Karpas-422 (cell line): ENCODE measurements around the gene LENEP. TPM values are rescaled to one million over a fixed set of nuclear protein-coding genes. Genes with fewer than 3 reads are reported as not detected.

Source experiments
- DNase-seq: peaks from one replicate; pipeline ENCODE4 v3.0.0-alpha.2; 2015
- H2AFZ ChIP-seq: fragments of 200-600 bp; sonication (generic); 2 replicates; pipeline ENCODE4 v1.6.1; 2014; ENCODE audit warnings: antibody characterized with exemption, low read length, mixed read lengths
- H3K27ac ChIP-seq: fragments of 200-600 bp; sonication (generic); 2 replicates; pipeline ENCODE4 v1.5.1; 2014; ENCODE audit warnings: mild to moderate bottlenecking, low read length, moderate library complexity
- H3K27me3 ChIP-seq: fragments of 200-600 bp; sonication (generic); 2 replicates; pipeline ENCODE4 v1.6.1; 2014; ENCODE audit warnings: low read length, mixed read lengths
- H3K36me3 ChIP-seq: fragments of 200-600 bp; sonication (generic); 2 replicates; pipeline ENCODE4 v1.6.1; 2014; ENCODE audit warnings: low read length, mixed read lengths; ENCODE audit not compliant: insufficient read depth
- H3K4me1 ChIP-seq: fragments of 200-600 bp; sonication (generic); 2 replicates; pipeline ENCODE4 v1.6.1; 2014; ENCODE audit warnings: mild to moderate bottlenecking, low read length, mixed read lengths
- H3K4me2 ChIP-seq: fragments of 200-600 bp; sonication (generic); 2 replicates; pipeline ENCODE4 v1.6.1; 2014; ENCODE audit warnings: low read length, low read depth, mild to moderate bottlenecking; ENCODE audit not compliant: poor library complexity, severe bottlenecking
- H3K4me3 ChIP-seq: fragments of 200-600 bp; sonication (generic); 2 replicates; pipeline ENCODE4 v1.5.1; 2014; ENCODE audit warnings: mild to moderate bottlenecking, antibody characterized with exemption, low read length, mixed read lengths
- H3K79me2 ChIP-seq: fragments of 200-600 bp; sonication (generic); 2 replicates; pipeline ENCODE4 v1.6.1; 2014; ENCODE audit warnings: mild to moderate bottlenecking, low read length, mixed read lengths
- H3K9ac ChIP-seq: fragments of 200-600 bp; sonication (generic); 2 replicates; pipeline ENCODE4 v1.6.0; 2014; ENCODE audit warnings: low read length
- H3K9me2 ChIP-seq: fragments of 200-600 bp; sonication (generic), shearing (Covaris generic); replicated peaks from 2 replicates; pipeline ENCODE4 v1.6.0; 2014; ENCODE audit warnings: mild to moderate bottlenecking, low read length, moderate library complexity; ENCODE audit not compliant: insufficient read depth
- H3K9me3 ChIP-seq: fragments of 300-700, 200-600 bp; sonication (generic); 2 replicates; pipeline ENCODE4 v1.6.1; 2014; ENCODE audit warnings: low read length, mixed read lengths
- H4K20me1 ChIP-seq: fragments of 200-600 bp; sonication (generic); 2 replicates; pipeline ENCODE4 v1.6.1; 2014; ENCODE audit warnings: mild to moderate bottlenecking, antibody characterized with exemption, low read length, low read depth; ENCODE audit not compliant: insufficient read depth
- total RNA-seq: library from RNA; depleted of rRNA; stranded (reverse); fragments of >200 nt; shearing (Covaris generic); gene quantifications from 2 replicates; pipeline ENCODE4 v1.2.3, GENCODE V29; 2014; ENCODE audit warnings: low replicate concordance

The LENEP gene
- total RNA-seq, 1 experiment from 2014 or later: 2.6 TPM

DNA sequence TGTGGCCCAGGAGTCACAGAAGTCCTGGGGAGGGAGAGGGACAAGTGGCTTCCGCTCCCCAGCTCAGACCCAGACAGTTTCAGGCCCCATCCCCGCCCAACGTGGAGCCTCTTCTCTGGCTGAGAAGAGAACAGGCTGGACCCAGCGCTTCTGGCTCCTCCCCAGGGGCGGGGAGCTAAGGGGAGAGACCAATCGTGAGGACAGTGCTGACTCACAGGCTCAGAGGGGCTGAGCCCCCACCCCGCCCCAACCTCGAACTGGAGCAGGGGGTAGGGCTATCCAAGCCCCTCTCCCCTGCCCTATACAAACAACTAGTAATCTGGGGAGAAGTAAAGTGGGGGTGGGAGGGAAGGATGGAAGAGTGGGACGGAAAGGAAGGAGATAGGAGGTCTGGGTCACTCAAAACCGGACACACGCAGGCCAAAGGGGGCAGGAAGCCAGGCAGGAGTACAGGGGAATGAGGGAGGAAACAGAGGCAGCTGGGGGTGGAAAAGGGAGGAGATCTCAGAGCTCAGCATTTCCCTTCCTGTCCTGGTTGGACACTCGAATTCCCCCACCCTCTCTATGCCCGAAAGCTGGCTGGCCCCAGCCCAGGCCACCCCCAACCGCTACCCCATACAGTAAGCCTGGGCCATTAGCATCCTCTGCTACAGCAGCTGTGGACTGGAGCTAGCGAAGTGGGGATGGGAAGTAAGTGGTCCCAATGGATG is 22.6 kb upstream of the LENEP start, which contains the start of gene SHC1:
Gene SHC1, minus strand, starts transcription at position 117 of the 710 bp plus-strand sequence. CDS start 221 bp downstream, outside the sequence.
- Histone ChIP-seq H3K79me2 (peaks cover 50% of the 10 kb centered on the region), H3K9me2 (no peaks in the 10 kb centered on the region), H3K27ac (no peak within 1 kb of the TSS), H4K20me1 (no peaks in the 10 kb centered on the region), H3K27me3 (no peaks in the 10 kb centered on the region), H2AFZ (no peak within 1 kb of the TSS), H3K9me3 (no peaks in the 10 kb centered on the region), H3K4me2 (peak within 1 kb of the TSS; percentile 55), H3K9ac (peak within 1 kb of the TSS; percentile 53), H3K4me1 (peaks cover 39% of the 10 kb centered on the region), H3K36me3 (peaks cover 5% of the 10 kb centered on the region; the same call in 1 of the 2 replicates), H3K4me3 (peak within 1 kb of the TSS; percentile 30; the same call in 1 of the 2 replicates)
- DNase-seq: peak; percentile 89

DNA sequence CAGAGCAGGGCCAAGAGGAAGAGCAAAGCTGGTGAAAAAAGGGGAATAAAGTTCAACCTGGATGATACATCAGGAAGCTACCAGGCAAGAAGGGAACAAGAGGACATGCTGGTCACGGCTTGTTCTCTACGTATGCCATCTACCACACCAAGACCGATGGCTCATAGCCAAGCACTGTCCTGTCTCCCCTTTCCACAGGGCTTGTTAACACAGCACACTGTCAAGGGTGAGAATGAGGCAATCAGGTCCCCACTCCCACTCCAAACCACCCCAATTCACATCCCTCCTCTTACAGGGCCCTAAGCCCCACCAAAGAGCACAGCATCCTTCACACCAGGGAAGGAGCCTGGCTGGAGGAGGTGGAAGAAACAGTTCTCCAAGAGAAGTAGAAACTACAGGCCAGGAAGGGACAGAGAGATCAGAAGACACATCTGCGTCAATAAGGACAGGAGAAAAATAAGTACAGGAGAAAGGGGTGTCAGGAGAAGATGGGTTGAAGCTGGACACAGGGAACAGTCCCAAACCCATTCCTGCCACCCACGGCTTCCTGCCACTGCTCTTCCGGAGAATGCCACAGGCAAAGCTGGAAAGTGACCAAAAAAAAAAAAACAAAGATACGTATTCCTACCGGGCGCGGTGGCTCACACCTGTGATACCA is 21.9 kb upstream of the LENEP start:
- DNase-seq: no peak
- Histone ChIP-seq H4K20me1 (no peaks in the 10 kb centered on the region), H3K79me2 (peaks cover 57% of the 10 kb centered on the region), H3K9me3 (no peaks in the 10 kb centered on the region), H3K9me2 (no peaks in the 10 kb centered on the region), H2AFZ (no peak overlapping the region), H3K4me3 (no peak overlapping the region), H3K36me3 (peaks cover 5% of the 10 kb centered on the region; the same call in 1 of the 2 replicates), H3K9ac (peak overlapping the region; percentile 28), H3K27me3 (no peaks in the 10 kb centered on the region), H3K4me1 (peaks cover 45% of the 10 kb centered on the region), H3K27ac (no peak overlapping the region), H3K4me2 (peak overlapping the region; percentile 55)

DNA sequence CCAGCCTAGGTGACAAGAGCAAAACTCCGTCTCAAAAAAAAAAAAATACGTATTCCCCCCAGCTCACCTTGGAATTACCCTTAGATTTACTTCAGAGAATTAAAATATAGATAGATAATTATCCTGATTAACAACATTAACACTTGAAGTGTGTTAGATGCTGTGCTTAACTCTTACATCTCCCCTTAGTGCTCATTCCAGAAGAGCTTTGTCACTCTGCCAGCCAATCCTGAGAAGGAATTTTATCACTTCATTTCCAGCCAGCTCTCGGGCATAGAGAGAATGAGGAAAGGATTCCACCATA is 21.2 kb upstream of the LENEP start:
- no peaks in the 10 kb centered on the region for H3K9me3 ChIP-seq
- no peak overlapping the region for H3K27ac ChIP-seq
- DNase-seq: no peak
- no peaks in the 10 kb centered on the region for H4K20me1 ChIP-seq
- no peak overlapping the region for H3K4me2 ChIP-seq
- H3K4me3 ChIP-seq: no peak overlapping the region
- no peak overlapping the region for H2AFZ ChIP-seq
- H3K9ac ChIP-seq: no peak overlapping the region
- H3K36me3 ChIP-seq: peaks cover 11% of the 10 kb centered on the region; the same call in 1 of the 2 replicates
- no peaks in the 10 kb centered on the region for H3K27me3 ChIP-seq
- H3K4me1 ChIP-seq: peaks cover 52% of the 10 kb centered on the region
- H3K9me2 ChIP-seq: no peaks in the 10 kb centered on the region
- peaks cover 64% of the 10 kb centered on the region for H3K79me2 ChIP-seq

DNA sequence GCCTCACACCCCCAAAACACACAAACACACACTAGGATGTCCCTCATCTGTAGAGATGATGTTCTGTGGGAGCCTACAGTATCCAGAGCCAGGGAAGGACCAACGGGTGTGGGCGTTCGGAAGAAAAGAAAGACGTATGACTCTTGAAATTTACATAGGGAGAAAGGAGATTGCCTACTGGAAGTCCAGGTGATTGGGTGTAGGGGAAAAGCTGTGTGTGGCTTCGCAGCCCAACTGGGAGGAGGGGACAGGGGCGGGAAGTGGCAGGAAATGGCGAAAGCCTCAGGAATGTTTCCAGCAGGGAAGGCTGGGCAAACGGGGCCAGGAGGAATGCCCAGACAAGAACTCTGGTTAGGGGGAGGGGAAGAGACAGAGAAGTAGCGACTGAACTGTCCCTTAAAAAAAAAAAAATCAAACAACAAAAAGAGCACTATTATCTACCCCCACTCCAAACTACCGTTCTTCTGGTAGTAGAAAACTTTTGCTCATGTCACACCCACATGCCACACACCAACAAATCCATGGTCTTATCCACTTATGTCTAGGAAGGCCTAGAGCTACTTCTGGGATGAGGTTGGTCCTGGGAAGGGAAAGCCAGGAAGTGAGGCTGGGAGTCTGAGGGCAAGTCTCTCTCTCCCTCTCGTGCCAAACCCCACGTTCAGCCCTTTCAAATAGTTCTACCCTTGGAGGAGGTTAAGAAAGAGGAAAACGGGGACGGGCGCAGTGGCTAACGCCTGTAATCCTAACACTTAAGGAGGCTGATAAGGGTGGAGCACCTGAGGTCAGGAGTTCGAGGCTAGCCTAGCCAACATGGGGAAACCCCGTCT is 20.7 kb upstream of the LENEP start:
- H3K36me3 ChIP-seq: peaks cover 11% of the 10 kb centered on the region; the same call in 1 of the 2 replicates
- peak overlapping the region; percentile 73; the same call in 1 of the 2 replicates for H3K4me3 ChIP-seq
- H3K9ac ChIP-seq: peak overlapping the region; percentile 94
- no peaks in the 10 kb centered on the region for H3K27me3 ChIP-seq
- no peaks in the 10 kb centered on the region for H4K20me1 ChIP-seq
- peaks cover 57% of the 10 kb centered on the region for H3K4me1 ChIP-seq
- H3K27ac ChIP-seq: no peak overlapping the region
- no peaks in the 10 kb centered on the region for H3K9me2 ChIP-seq
- no peak for DNase-seq
- no peak overlapping the region for H2AFZ ChIP-seq
- H3K9me3 ChIP-seq: no peaks in the 10 kb centered on the region
- H3K4me2 ChIP-seq: peak overlapping the region; percentile 90
- H3K79me2 ChIP-seq: peaks cover 70% of the 10 kb centered on the region

DNA sequence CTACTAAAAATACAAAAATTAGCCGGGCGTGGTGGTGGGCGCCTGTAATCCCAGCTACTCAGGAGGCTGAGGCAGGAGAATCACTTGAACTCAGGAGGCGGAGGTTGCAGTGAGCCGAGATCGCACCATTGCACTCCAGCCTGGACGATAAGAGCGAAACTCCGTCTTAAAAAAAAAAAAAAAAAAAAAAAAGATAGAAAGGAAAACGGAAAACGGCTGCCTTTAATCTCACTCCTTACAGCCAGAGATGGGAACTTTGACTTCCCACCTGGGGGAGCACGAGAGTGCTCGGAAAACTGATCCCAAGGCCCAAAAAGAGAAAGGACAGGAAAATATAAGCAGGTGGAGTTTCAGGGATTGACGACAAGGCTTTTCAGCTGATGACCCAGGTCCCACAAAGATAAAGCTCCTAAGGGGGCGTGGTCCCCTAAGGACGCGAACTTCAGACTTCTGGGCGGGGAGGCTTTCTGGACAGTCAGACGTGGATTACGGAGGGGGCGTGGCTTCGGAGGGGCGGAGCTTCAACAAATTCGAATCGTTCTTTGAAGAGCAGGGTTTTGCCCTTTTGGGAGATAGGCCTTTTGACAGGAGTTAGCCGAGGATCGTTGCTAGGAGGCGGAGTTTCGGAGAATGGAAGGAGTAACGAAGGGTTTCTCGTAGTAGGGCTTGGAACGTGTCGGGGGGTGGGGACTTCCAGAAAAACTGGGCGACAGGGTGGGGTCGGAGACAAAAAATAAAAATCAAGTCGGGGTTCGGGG is 19.9 kb upstream of the LENEP start:
- peak overlapping the region; percentile 90 for H3K4me2 ChIP-seq
- peak overlapping the region; percentile 94 for H3K9ac ChIP-seq
- H3K79me2 ChIP-seq: peaks cover 78% of the 10 kb centered on the region
- H3K9me3 ChIP-seq: no peaks in the 10 kb centered on the region
- peak overlapping the region; percentile 94 for H3K27ac ChIP-seq
- DNase-seq: peak; percentile 98
- peak overlapping the region; percentile 73 for H3K4me3 ChIP-seq
- H3K4me1 ChIP-seq: peaks cover 57% of the 10 kb centered on the region
- H4K20me1 ChIP-seq: no peaks in the 10 kb centered on the region
- no peak overlapping the region; the same call in 1 of the 2 replicates for H2AFZ ChIP-seq
- H3K36me3 ChIP-seq: peaks cover 19% of the 10 kb centered on the region
- H3K27me3 ChIP-seq: no peaks in the 10 kb centered on the region
- H3K9me2 ChIP-seq: no peaks in the 10 kb centered on the region

GRCh38 chr1:154974102-154974807 is 19.1 kb upstream of the LENEP start, which contains the start of gene CKS1B:
Gene CKS1B (plus strand): TSS chr1:154974681. CDS start chr1:154974746, 65 bp downstream.
- Histone ChIP-seq H3K9ac (peak within 1 kb of the TSS; percentile 94), H3K27ac (peak within 1 kb of the TSS; percentile 94), H3K27me3 (no peaks in the 10 kb centered on the region), H3K4me1 (peaks cover 53% of the 10 kb centered on the region), H3K4me2 (peak within 1 kb of the TSS; percentile 90), H2AFZ (no peak within 1 kb of the TSS; the same call in 1 of the 2 replicates), H3K36me3 (peaks cover 22% of the 10 kb centered on the region), H3K9me3 (no peaks in the 10 kb centered on the region), H3K79me2 (peaks cover 75% of the 10 kb centered on the region), H4K20me1 (no peaks in the 10 kb centered on the region), H3K4me3 (peak within 1 kb of the TSS; percentile 73), H3K9me2 (no peaks in the 10 kb centered on the region)
- DNase-seq: peak; percentile 100

DNA sequence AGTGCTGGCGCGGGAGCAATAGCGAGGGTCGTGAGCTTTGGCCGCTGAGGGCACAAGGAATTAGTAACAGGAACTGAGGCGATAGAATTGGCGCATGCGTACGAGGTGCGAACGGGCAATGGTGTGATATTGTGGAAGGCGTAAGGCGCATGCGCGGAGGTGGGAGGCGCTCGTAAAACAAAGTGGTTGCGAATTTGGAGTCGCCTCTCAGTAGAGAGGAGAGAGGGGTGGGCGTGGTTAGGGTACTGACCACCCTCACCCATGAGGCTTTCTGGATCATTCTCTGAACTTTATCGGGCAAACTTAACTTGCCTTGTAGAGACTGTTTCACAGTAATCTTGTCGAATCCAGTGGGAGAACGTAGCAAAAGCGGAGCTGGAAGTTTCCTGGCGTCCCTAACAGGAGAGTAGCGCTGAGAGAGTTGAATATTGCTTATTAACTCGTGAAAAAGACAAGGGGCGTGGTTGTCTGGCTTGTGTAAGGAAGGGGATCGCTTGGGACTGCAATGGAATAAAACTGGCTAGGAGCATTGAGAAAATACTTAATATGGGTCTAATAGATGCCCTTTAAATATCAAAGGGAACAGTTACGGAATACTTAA is 18.5 kb upstream of the LENEP start:
- peak overlapping the region; percentile 94 for H3K27ac ChIP-seq
- H3K9me3 ChIP-seq: no peaks in the 10 kb centered on the region
- no peaks in the 10 kb centered on the region for H3K27me3 ChIP-seq
- peak overlapping the region; percentile 73 for H3K4me3 ChIP-seq
- peaks cover 26% of the 10 kb centered on the region for H3K36me3 ChIP-seq
- H3K4me2 ChIP-seq: peak overlapping the region; percentile 79
- peak; percentile 98 for DNase-seq
- H3K9me2 ChIP-seq: no peaks in the 10 kb centered on the region
- peak overlapping the region; percentile 79 for H3K9ac ChIP-seq
- peaks cover 48% of the 10 kb centered on the region for H3K4me1 ChIP-seq
- H3K79me2 ChIP-seq: peaks cover 68% of the 10 kb centered on the region
- H2AFZ ChIP-seq: no peak overlapping the region
- H4K20me1 ChIP-seq: no peaks in the 10 kb centered on the region
